SK-N-MC (cell line): ENCODE data around the gene NPAP1.

Experiments used
- EZH2 ChIP-seq: fragments of 200-600 bp; sonication (generic); IDR thresholded peaks from one replicate; pipeline ENCODE4 v1.6.1; 2017; ENCODE audit warnings: antibody characterized with exemption
- POLR2AphosphoS5 ChIP-seq: IDR thresholded peaks from 2 replicates; pipeline ENCODE4 v1.6.1; 2012; ENCODE audit warnings: mild to moderate bottlenecking, low read depth, low read length, borderline replicate concordance

GRCh38 chr15:24645627-24646026, 29.9 kb upstream of the NPAP1 start:
- TF ChIP-seq POLR2AphosphoS5 (no peak), EZH2 (no peak)
